A673 (cell line): ENCODE data around the gene SFRP2.

Experiments
- CTCF ChIP-seq: fragments of 300-800, 200-600 bp; sonication (generic); conservative IDR thresholded peaks from 2 replicates; pipeline ENCODE4 v1.5.1; 2017; ENCODE audit warnings: low read depth, mild to moderate bottlenecking, antibody characterized with exemption, low read length, moderate library complexity, mixed read lengths
- EZH2 ChIP-seq: fragments of 200-600 bp; sonication (generic); IDR thresholded peaks from 2 replicates; pipeline ENCODE4 v1.6.1; 2017; ENCODE audit warnings: borderline replicate concordance, low read depth, mild to moderate bottlenecking, mixed read lengths, antibody characterized with exemption, low read length; ENCODE audit not compliant: poor library complexity, severe bottlenecking

GRCh38 chr4:153788051-153788412 lies 851 bp downstream of the SFRP2 start:
- TF ChIP-seq CTCF: no peak
- TF ChIP-seq EZH2: no peak
